Stimulated activated CD4-positive, alpha-beta T cell treated with anti-CD3 and anti-CD28 coated beads, Interleukin-4, amount 100 ng/mL, for 24 hours (primary cell): ENCODE measurements around the gene CCN5.
"Not testable (repeated sequence)": the region's sequence is repeated elsewhere in the genome, so short reads cannot be mapped to it uniquely, and the experiment has no call there.

Source experiments
- DNase-seq: peaks from one replicate; pipeline ENCODE4 v3.0.0-alpha.2; 2020

The CCN5 gene

DNA sequence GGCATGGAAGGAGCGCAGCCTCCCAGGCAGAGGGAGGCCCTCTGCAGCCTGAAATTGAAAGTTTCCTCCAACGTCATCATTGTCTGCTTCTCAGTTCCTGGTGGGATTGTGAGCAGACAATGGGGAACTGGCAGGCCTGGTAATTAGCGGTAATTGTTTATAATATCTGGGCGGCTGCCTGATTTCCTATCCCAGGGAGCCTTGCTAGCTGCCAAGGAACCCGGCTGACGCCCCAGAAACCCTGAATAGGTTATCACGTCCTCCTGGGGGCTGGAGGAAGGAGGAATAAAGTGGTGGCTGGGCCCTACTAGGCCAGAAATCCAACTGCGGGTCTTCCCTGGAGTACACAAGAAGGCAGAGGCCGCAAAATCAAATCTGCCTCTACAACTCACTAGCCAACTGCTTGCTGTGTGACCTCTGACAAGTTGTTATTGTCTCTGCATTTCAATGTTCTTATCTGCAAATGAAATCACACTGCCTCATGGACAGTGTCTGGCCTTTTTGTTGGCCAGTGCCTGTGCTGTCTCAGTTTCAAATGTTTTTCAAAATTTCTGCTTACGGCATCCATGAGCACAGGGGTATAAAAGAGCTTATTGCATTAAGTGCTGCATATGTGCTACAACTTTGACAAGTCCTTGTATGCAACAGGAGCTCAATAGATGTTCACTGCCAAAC is 47.4 kb downstream of the CCN5 start:
- DNase-seq = no peak

DNA sequence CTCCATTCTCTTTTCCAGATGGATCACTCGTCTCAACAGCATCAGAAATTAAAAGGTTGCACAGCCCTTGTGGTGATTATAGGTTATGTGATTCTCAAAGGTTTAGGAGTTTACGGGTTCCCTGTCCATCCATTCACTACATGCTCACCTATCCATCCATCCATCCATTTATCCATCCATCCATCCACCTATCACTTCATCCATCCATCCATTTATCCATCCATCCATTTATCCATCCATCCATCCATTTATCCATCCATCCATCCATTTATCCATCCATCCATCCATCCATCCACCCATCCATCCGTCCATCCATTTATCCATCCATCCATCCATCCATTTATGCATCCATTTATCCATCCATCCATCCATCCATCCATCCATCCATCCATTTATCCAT is 48.6 kb downstream of the CCN5 start:
- DNase-seq = not testable (repeated sequence)

DNA sequence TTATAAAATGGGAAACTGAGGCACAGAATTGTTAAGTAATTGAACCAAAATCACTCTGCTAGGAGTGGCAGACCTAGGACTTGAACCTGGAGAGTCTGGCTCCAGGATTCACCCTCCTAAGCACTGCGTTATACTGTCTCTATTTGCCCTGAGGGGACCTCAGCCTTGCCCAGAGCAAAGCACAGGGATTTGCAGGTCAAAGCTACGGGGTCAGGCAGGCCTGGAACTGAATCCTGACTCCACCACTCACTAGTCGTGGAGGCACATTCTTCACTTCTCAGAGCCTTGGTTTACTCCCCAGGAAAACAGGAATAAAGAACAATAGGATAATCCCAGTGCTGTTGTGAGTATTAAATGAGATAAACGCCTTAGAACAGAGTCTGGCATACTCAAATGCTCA is 49.9 kb downstream of the CCN5 start:
- DNase-seq = no peak

DNA sequence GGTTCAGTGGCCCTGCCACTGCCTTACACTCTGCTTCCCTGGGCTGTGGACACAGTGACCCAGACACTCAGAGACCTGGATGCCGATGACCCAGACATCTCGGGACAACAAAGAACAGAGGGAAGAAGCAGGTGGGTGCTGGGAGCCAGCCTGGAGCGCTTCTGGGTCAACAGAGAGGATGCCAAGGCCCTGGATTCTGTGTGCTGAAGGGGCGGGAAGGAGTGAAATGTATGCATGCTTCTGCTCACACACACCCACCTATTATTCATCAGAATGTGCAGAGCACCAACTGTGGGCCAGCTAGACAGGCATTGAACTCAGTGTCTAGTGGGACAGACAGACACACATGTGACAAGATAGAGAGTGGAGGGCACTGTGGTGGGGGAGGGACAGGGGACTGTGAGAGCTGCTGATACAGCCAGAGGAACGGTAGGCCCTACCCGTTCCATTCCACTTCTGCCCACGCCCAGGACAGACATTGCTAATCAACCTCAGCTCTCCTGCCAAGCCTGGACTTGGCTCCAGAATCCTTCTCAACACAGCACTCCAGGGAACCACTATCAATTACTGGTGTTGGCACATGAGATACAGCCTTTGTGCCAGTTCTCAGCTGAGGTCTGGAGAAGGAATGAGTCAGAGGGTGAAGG is 50.7 kb downstream of the CCN5 start:
- DNase-seq = no peak

DNA sequence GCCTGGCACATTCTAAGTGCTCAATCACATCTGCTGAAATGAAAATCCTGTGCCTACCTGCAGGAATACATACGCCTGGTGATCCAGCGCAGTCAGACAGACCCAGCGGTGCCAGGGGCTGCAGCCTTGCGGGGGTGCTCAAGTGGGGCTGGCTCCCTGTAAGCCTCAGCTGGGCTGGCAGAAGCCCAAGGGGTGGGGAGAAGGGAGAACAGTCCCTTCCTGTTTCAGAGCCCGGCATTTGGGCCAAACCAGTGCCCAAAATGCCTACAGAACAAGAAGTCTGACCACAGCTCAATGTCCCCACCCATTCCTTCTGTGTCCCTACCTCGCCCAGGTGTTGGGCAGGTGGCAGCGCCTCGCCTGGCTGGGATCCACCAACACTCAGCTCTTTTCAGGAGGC is 53.1 kb downstream of the CCN5 start:
- DNase-seq = no peak

DNA sequence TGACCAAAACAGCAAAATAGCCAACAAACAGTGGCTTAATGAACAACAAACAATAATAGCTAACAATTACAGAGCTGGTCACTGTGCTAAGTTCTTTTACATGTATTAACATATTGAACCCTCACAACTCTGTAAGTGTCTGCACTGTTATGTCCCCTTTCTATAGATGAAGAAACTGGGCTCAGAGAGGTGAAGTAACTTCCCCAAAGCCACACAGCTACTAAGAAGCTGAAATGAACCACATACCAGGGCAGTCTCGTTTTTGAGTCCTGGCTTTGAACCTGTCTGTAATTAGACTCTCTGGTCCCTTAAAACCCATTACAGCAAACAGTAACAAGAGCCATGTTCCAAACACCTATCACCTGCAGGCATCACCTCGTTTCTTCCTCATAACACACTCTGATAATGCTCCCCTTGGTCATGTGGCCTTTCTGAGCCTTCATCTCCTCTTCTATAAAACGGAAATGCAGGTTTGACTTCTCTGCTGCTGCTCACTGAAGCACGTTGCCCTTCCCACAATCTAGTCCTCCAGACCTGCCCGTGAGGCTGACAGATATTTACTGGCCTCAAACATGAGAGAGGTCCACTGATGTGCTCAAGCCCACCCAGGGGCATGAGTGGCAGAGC is 53.8 kb downstream of the CCN5 start:
- no peak for DNase-seq

DNA sequence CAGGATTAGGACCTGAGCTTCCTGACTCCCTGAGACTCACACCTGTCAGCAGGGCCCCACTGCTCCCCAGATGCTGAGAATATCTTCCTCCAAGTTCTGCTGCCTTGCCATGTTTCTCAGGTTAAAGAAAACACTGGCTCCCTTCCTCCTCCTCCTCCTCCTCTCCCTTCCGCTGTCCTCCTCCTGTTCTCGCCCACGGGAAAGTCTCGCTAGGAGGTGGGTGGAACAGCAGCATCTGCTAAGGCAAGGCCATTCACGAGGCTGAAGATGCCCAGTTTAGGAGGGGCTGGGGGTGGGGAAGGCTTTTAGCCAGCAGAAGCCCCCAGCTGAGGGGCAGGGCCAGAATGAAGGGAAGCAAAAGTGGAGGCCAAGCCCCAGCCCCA is 54.3 kb downstream of the CCN5 start:
- DNase-seq = no peak

DNA sequence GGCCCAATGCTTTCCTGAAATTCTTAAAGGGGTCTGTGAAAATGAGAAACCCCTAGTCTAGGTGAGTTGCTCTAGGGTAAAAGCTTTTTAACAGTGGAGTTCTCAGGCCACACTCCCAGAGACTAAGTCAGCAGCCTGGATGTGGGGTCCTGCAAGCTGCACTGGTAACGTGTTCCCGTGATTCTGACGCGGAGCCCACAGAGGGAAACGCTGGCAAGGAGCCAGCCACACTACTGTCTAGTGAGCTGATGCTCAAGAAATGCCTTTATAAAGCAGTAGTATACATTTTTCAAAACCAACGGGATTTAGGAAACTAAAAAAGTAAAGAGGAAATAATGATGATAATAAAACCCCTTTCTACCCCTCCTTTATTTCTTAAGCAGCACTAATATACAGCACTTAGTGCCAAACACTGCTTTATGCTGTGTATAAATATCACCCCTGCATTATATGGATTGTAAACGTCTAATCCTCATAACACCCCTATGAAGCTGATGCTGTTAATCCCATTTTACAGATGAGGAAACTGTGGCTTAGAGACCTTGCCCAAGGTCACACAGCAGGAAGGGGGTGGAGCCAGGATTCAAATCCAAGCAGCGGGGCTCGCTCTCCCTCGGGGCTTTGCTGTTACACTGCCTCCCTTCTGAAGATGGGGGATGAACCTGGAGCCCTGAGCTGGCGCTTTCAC is 55.5 kb downstream of the CCN5 start:
- no peak for DNase-seq

DNA sequence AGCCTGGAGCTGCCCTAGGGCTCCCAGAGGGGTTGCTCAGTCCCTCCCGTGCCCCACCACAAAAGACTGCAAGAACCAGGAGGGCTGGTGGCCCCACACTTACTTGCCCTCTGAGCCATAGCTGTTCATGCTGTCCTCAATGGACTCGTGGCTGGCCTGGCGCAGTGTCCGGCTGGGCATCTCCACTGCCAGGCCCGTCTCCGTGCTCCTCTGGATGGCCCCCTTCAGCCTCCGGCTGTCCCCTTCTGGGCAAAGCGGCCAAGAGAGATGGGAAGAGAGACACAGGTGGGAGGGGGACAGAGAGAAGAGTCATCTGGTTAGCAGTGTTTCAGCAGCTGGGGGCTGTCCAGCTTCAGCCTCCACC is 56.0 kb downstream of the CCN5 start:
- DNase-seq = no peak

DNA sequence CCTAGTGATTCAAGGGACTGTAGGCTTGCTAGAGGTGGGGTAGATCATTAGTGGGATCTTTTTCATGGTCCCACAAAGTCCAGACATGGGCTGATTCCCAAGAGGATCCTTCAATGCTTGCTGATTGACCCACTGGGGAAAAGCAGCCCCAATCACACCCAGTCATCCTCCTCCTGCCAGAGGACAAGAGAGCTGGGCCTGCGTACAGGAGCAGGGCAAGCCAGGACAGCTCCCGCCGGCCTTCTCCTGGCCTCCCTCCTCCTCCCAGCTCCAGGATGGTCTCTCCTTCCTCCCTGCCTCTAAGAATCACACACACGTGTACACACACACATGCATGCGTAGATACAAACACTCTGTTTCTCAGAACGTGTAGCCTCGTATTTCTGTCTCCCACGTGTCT is 57.5 kb downstream of the CCN5 start:
- DNase-seq = no peak

DNA sequence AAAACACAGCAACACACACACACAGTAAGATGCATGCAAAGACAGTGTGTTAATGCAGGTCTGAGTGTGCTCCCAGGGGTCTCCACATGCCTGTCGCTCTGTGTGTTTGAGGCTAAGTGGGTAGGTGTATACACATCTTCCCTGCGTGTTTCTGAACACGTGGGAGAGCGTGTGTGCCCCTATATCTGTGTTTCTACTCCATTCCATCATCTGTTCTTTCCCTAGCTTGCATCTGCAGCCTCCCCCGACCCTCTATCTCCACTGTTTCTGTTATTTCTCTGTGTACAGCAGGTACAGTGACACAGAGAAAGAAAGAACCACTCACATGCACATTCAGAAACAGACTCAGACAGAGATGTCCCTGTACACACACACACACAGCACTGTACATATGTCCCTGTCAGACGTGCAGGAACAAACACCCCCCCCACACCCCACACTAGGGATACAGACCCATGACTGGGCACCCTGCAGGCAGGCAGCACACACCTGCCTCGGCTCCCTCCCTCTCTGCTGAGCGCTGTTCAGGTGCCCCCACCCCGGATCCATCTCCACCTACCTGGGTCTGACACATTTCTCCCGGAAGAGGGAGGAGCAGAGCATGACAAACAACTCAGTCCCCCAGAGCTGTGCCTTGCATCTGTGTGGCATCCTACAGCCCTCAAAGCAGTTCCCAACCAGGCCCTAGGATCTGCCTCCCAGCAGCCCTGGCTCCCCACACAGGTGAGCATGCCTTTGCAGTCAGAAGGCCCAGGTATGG is 58.1 kb downstream of the CCN5 start:
- no peak for DNase-seq

DNA sequence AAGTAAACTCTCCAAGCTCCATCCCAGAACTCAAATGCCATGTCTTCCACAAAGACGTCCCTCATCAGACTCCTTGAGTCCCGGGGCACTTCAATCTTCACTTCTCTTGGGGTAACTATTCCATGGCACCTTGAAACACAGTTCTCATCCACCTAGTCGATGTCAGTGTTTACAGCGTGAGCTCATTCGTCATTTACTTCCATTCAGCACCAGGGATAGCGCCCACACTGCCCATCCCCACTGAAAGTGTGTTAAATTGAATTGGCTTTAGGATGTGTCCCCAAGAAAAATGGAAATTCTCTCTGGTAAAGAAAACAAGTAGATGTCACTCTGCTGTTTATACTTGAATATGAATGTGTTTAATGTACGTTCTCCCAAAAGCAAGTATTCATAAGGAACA is 61.8 kb downstream of the CCN5 start:
- no peak for DNase-seq
